GM12878 (cell line): ENCODE measurements around the gene TMEM163.

Experiments
- ATF2 ChIP-seq: IDR thresholded peaks from 2 replicates; pipeline ENCODE4 v1.6.1; 2012; ENCODE audit warnings: low read length, inconsistent platforms
- BHLHE40 ChIP-seq, 2 experiments: fragments of 450-650 bp in 1 of 2; IDR thresholded peaks; 2 replicates each; pipeline ENCODE4 v1.6.1; 2011 to 2017; ENCODE audit warnings: low read depth in 2 of 2, borderline replicate concordance in 1 of 2, improper control_type of control experiment in 1 of 2, low read length in 1 of 2, mild to moderate bottlenecking in 1 of 2
- CHD2 ChIP-seq: IDR thresholded peaks from 2 replicates; pipeline ENCODE4 v1.6.1; 2011; ENCODE audit warnings: low read depth, low read length, improper control_type of control experiment, borderline replicate concordance

GRCh38 chr2:134453476-134453875, 265.3 kb downstream of the TMEM163 start:
- TF ChIP-seq ATF2 (no peak), CHD2 (no peak), BHLHE40 (IDR thresholded peaks at IDR 0.05; ENCODE audit: borderline replicate concordance in 1 of 2, low read depth in 2 of 2, low read length in 1 of 2) (no peak)
